Upper lobe of left lung (tissue), 6 donors: ENCODE data around the gene GPR17. TPM values are rescaled to one million over a fixed set of nuclear protein-coding genes. Genes with fewer than 3 reads are reported as not detected.

Experiments used
- ATAC-seq, 2 donors: fragments of 200-7000 bp; cut with Tn5 transposase; one replicate each; pipeline ENCODE4 v1.9.1; 2022; ENCODE audit warnings: mild to moderate bottlenecking in 2 of 2, moderate library complexity in 2 of 2; ENCODE audit not compliant: low FRiP score in 2 of 2
- DNase-seq, 2 donors: peaks; one replicate each; pipeline ENCODE4 v3.0.0-alpha.2; 2019 to 2020
- H3K27ac ChIP-seq, 4 donors: fragments of 200-600 bp; sonication (generic); one replicate each; pipeline ENCODE4 v1.5.1; 2016 to 2019
- H3K27me3 ChIP-seq, 4 donors: fragments of 200-600 bp; sonication (generic); one replicate each; pipeline ENCODE4 v1.5.1; 2017 to 2019
- H3K36me3 ChIP-seq, 4 donors: fragments of 200-600 bp; sonication (generic); one replicate each; pipeline ENCODE4 v1.5.1; 2016 to 2019
- H3K4me1 ChIP-seq, 4 donors: fragments of 200-600 bp; sonication (generic); one replicate each; pipeline ENCODE4 v1.5.1; 2018 to 2019
- H3K4me3 ChIP-seq, 4 donors: fragments of 200-600 bp; sonication (generic); one replicate each; pipeline ENCODE4 v1.5.1; 2017 to 2019; ENCODE audit warnings: mild to moderate bottlenecking in 2 of 4, moderate library complexity in 1 of 4
- H3K9me3 ChIP-seq, 4 donors: fragments of 200-600 bp; sonication (generic); one replicate each; pipeline ENCODE4 v1.5.1; 2018 to 2019
- EP300 ChIP-seq, 4 donors: sonication (generic); formaldehyde crosslinking; IDR thresholded peaks; one replicate each; pipeline ENCODE4 v1.5.1; 2017; ENCODE audit warnings: antibody characterized with exemption in 4 of 4, control low read depth in 2 of 4
- POLR2A ChIP-seq, 4 donors: fragments of 450-650 bp; IDR thresholded peaks; one replicate each; pipeline ENCODE4 v1.5.1; 2016 to 2017; ENCODE audit warnings: antibody characterized with exemption in 4 of 4, mild to moderate bottlenecking in 2 of 4
- POLR2AphosphoS5 ChIP-seq, 2 donors: sonication (generic); formaldehyde crosslinking; IDR thresholded peaks; one replicate each; pipeline ENCODE4 v1.5.1; 2017; ENCODE audit warnings: antibody characterized with exemption in 2 of 2
- WGBS, 2 donors: methylation state at CpG; one replicate each; pipeline ENCODE4 v1.1.5; 2017 to 2018; 5-methylcytosine and 5-hydroxymethylcytosine counted together
- total RNA-seq, 6 donors: library from RNA; depleted of rRNA in 4 of 6; stranded (reverse); fragments of >200 nt in 4 of 6; gene quantifications; one replicate each; pipeline versions ENCODE4 v1.1.0 to v1.2.1, GENCODE V29; 2016 to 2021
- TF ChIP-seq, protein P1 (sequence below), 6 experiments: fragments of 450-650 bp in 4 of 6; fragments of 200-600 bp in 2 of 6; sonication (generic) in 2 of 6; IDR thresholded peaks; one replicate each; pipeline ENCODE4 v1.5.1; 2016 to 2019; ENCODE audit warnings: antibody characterized with exemption in 6 of 6
- donor health status: DM: no; HTN: no; CAD: no; lungs with moderate emphysema.
- donor health status: DM: no; HTN: yes; CAD: no; lungs with severe emphysema.

GPR17 gene
- total RNA-seq, 6 donors from 2014 or later, result 0.17 to 0.46 (median 0.24) TPM; not detected in 3

GRCh38 chr2:127673291-127674069, 27.5 kb downstream of the GPR17 start:
- H3K27me3 ChIP-seq, result peaks cover 0 to 7% (median 0%) of the 10 kb centered on the region in 4 donors
- peak overlapping the region; percentile 87 to 94 (median 89) for H3K27ac ChIP-seq
- peak; percentile 18 to 78 for DNase-seq
- peaks cover 0 to 3% (median 0%) of the 10 kb centered on the region in 4 donors for H3K36me3 ChIP-seq
- no peaks in the 10 kb centered on the region for H3K9me3 ChIP-seq
- ATAC-seq, result peak in 1 of 2 donors; percentile 45
- 69 to 73% methylated on average over 14 to 17 of the region's 17 CpGs for WGBS, 2 donors
- TF ChIP-seq EP300 (IDR thresholded peaks at IDR 0.05) (no peak), POLR2A (IDR thresholded peaks at IDR 0.05) (no peak), POLR2AphosphoS5 (IDR thresholded peaks at IDR 0.05) (no peak)
- TF ChIP-seq, protein P1, sequence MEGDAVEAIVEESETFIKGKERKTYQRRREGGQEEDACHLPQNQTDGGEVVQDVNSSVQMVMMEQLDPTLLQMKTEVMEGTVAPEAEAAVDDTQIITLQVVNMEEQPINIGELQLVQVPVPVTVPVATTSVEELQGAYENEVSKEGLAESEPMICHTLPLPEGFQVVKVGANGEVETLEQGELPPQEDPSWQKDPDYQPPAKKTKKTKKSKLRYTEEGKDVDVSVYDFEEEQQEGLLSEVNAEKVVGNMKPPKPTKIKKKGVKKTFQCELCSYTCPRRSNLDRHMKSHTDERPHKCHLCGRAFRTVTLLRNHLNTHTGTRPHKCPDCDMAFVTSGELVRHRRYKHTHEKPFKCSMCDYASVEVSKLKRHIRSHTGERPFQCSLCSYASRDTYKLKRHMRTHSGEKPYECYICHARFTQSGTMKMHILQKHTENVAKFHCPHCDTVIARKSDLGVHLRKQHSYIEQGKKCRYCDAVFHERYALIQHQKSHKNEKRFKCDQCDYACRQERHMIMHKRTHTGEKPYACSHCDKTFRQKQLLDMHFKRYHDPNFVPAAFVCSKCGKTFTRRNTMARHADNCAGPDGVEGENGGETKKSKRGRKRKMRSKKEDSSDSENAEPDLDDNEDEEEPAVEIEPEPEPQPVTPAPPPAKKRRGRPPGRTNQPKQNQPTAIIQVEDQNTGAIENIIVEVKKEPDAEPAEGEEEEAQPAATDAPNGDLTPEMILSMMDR (IDR thresholded peaks at IDR 0.05), result no peak
- peak overlapping the region; percentile 57 to 91 (median 68) for H3K4me3 ChIP-seq
- H3K4me1 ChIP-seq, result peaks cover 10 to 37% (median 31%) of the 10 kb centered on the region in 4 donors

DNA sequence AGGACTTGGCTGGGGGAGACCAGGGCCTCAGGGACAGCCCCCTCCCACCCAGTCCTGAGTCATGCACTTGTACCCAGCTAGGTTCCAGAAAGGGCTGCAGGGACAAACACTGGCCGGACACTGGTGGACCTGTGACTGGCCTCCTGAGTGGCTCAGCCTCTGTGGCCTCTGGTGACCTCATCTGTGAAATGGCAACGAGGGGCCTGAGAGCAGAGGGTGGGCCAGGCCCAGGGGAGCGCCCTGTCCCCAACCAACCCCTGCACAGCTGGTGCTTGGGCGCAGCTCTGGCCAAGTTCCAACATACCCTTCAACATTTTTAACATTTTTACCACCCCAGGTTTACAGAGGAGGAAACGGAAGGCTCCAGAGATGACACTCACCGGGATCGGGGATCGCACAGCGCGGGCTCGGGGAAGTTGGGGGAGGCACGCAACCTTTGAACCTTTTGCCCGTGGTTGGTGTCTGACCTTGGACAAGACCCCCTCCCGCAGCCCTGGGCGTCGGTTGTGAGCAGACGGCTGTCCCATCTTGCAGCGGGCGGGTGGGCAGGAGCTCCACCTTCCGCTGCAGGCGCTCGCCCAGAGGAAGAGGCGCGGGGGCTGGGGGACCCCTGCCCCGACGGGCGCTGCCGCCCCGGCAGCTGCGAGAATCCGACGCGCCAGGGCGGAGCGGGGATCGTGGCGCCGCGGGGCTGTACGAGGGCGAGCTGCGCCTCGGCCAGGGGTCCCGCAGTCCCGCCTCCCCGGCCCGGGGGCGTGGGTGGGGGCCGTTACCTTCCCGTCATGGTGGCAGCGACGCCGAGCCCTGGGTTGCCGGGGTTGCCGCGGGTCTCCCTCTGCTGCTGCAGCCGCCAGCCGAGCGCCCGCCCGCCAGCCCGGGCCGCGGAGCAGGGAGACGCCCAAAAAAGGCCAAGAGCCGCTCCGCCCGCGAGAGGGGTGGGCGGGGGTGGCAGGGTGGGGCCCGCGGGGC, 28.6 kb downstream of the GPR17 start:
- peak overlapping the region; percentile 57 to 91 (median 68) for H3K4me3 ChIP-seq
- peaks cover 0 to 3% (median 0%) of the 10 kb centered on the region in 4 donors for H3K36me3 ChIP-seq
- peak; percentile 29 to 91 for DNase-seq
- TF ChIP-seq, protein P1 (IDR thresholded peaks at IDR 0.05), result peak in 1 of 6 experiments; percentile 11
- peak; percentile 21 to 54 for TF ChIP-seq POLR2AphosphoS5 (IDR thresholded peaks at IDR 0.05)
- TF ChIP-seq EP300 (IDR thresholded peaks at IDR 0.05), result peak in 1 of 4 donors; percentile 12
- TF ChIP-seq POLR2A (IDR thresholded peaks at IDR 0.05), result no peak
- no peaks in the 10 kb centered on the region for H3K9me3 ChIP-seq
- peak; percentile 56 to 68 for ATAC-seq
- H3K27ac ChIP-seq, result peak overlapping the region; percentile 87 to 94 (median 89)
- 7 to 40% methylated on average over 1 to 44 of the region's 72 CpGs for WGBS, 2 donors
- peaks cover 0 to 7% (median 0%) of the 10 kb centered on the region in 4 donors for H3K27me3 ChIP-seq
- peaks cover 8 to 37% (median 28%) of the 10 kb centered on the region in 4 donors for H3K4me1 ChIP-seq

DNA sequence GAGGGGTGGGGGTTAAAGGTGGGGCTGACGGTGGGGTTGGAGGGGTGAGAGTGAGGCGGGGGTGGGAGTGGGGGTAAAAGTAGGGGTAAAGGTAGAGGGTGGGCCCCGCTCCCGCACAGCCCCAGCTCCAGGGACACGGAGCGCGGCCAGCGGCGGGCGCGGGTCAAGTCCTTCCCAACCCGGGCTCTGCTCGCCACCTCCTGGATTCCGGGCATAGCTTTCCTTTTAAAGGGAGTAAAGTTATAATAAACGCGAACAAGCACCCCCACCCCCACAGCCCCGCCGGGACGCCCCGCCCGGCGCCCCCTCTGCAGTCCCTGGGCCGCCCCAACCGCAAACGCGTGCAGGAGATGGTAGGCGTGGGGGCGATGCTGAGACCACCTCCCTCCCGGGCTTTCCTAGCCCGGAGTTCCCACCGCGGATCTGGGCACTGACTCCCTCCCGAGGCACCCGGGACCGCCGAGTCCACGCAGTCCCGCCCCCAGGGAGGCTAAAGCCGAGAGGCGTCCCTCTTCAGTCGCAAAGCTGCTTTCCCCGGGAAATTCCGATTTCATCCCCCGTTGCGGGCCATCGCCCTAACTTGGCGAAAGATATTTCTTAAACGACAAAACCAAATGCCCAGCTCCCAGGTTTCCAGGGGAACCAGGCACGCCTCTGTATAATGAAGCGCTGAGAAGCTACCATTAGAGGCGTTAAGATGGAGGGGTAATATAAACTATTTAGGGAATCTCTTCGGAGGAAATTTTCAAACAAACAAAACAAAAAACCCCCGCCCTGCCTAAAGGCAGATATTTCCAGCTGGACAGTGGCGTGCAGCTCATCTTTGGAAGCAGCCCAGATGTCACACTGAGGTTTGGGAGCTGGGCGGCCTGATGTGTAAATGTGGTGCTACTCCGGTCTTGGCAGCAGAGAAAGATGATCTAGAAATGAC, 29.6 kb downstream of the GPR17 start, which contains the start of gene LIMS2:
Gene LIMS2 (minus strand): TSS at position 200 of the 931 bp plus-strand sequence. CDS start 506 bp downstream, outside the sequence.
- Histone ChIP-seq H3K4me3 (peak within 1 kb of the TSS; percentile 57 to 91 (median 68)), H3K36me3 (peaks cover 0 to 1% (median 0%) of the 10 kb centered on the region in 4 donors), H3K27me3 (peaks cover 0 to 7% (median 0%) of the 10 kb centered on the region in 4 donors), H3K9me3 (no peaks in the 10 kb centered on the region), H3K4me1 (peaks cover 11 to 38% (median 29%) of the 10 kb centered on the region in 4 donors), H3K27ac (peak within 1 kb of the TSS; percentile 87 to 94 (median 89))
- 10 to 18% methylated on average over 27 to 32 of the region's 56 CpGs for WGBS, 2 donors
- TF ChIP-seq, protein P1 (IDR thresholded peaks at IDR 0.05), result no peak
- peak; percentile 8 to 59 for ATAC-seq
- peak; percentile 35 to 90 for DNase-seq

DNA sequence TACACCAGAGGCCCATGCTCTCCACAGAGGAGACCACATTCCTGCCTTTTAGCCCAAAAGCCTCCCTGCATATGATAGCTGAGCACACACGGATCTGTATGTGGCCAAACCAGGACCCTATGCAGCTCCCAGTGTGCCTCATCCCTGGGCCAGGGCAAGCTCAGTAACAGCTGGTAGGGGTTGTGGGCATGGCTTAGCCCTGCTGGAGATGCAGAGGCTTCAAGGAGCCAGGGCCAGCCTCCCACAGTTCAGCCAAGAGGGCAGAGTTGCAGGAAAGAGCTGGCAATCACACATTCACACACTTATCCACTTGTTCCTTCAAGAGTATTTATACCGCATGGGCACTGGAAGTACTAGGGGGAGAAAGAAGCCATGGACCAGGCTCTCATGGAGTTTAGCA, 31.0 kb downstream of the GPR17 start:
- 62 to 83% methylated on average over 1 to 2 of the region's 2 CpGs for WGBS, 2 donors
- no peaks in the 10 kb centered on the region for H3K9me3 ChIP-seq
- DNase-seq, result no peak

More for the DNA sequence above, 31.0 kb downstream of the GPR17 start:
- TF ChIP-seq EP300 (IDR thresholded peaks at IDR 0.05), result no peak
- TF ChIP-seq POLR2AphosphoS5 (IDR thresholded peaks at IDR 0.05), result no peak
- no peak for TF ChIP-seq POLR2A (IDR thresholded peaks at IDR 0.05)
- TF ChIP-seq, protein P1 (IDR thresholded peaks at IDR 0.05), result no peak
- Histone ChIP-seq H3K36me3 (no peaks in the 10 kb centered on the region), H3K27me3 (peaks cover 0 to 7% (median 0%) of the 10 kb centered on the region in 4 donors), H3K4me3 (no peak overlapping the region), H3K4me1 (peaks cover 11 to 46% (median 35%) of the 10 kb centered on the region in 4 donors), H3K27ac (no peak overlapping the region)
- no peak for ATAC-seq
